HG02623 (cell line): Measurements from ENCODE around the gene SLC11A1.

Experiments used
- ATAC-seq: cut with Tn5 transposase; IDR thresholded peaks from one replicate; pipeline ENCODE4 v1.9.1; 2021; ENCODE audit warnings: moderate library complexity; ENCODE audit not compliant: unreplicated experiment

The SLC11A1 gene

DNA sequence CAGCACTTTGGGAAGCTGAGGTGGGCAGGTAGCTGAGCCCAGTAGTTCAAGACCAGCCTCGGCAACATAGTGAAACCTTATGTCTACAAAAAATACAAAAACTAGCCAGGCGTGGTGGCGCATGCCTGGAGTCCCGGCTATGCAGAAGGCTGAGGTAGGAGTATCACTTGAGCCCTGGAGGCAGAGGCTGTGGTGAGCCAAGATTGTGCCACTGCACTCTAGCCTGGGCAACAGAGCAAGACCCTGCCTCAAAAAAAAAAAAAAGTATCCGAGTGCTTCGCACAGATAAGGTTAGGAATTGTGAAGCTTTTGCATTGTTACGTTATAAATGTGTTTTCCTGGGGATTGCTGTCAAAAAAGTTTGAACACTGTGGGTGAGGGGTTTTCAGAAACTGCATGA is 21.7 kb downstream of the SLC11A1 start:
- ATAC-seq, result no peak

DNA sequence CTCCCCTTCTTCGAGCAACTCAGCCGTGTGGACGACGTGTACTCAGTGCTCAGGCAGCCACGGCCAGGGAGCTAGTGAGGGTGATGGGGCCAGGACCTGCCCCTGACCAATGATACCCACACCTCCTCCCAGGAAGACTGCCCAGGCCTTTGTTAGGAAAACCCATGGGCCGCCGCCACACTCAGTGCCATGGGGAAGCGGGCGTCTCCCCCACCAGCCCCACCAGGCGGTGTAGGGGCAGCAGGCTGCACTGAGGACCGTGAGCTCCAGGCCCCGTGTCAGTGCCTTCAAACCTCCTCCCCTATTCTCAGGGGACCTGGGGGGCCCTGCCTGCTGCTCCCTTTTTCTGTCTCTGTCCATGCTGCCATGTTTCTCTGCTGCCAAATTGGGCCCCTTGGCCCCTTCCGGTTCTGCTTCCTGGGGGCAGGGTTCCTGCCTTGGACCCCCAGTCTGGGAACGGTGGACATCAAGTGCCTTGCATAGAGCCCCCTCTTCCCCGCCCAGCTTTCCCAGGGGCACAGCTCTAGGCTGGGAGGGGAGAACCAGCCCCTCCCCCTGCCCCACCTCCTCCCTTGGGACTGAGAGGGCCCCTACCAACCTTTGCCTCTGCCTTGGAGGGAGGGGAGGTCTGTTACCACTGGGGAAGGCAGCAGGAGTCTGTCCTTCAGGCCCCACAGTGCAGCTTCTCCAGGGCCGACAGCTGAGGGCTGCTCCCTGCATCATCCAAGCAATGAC is 22.4 kb downstream of the SLC11A1 start:
- no peak for ATAC-seq

DNA sequence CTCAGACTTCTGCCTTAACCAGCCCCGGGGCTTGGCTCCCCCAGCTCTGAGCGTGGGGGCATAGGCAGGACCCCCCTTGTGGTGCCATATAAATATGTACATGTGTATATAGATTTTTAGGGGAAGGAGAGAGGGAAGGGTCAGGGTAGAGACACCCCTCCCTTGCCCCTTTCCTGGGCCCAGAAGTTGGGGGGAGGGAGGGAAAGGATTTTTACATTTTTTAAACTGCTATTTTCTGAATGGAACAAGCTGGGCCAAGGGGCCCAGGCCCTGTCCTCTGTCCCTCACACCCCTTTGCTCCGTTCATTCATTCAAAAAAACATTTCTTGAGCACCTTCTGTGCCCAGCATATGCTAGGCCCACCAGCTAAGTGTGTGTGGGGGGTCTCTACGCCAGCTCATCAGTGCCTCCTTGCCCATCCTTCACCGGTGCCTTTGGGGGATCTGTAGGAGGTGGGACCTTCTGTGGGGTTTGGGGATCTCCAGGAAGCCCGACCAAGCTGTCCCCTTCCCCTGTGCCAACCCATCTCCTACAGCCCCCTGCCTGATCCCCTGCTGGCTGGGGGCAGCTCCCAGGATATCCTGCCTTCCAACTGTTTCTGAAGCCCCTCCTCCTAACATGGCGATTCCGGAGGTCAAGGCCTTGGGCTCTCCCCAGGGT is 23.1 kb downstream of the SLC11A1 start:
- no peak for ATAC-seq

DNA sequence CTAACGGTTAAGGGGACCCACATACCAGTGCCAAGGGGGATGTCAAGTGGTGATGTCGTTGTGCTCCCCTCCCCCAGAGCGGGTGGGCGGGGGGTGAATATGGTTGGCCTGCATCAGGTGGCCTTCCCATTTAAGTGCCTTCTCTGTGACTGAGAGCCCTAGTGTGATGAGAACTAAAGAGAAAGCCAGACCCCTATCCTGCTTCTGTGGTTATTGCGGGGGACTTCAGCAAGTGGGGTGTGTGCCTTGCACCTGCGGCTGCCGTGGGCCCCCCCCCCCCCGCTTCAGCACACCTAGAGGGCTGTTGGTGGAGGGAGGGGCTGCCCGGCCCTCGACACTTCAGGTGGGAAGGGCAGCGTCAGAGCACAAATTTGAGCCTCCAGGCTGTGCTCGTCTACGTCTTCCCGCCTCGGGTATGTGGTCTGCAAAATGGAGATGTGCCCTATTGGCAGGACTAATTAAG is 23.7 kb downstream of the SLC11A1 start:
- no peak for ATAC-seq

DNA sequence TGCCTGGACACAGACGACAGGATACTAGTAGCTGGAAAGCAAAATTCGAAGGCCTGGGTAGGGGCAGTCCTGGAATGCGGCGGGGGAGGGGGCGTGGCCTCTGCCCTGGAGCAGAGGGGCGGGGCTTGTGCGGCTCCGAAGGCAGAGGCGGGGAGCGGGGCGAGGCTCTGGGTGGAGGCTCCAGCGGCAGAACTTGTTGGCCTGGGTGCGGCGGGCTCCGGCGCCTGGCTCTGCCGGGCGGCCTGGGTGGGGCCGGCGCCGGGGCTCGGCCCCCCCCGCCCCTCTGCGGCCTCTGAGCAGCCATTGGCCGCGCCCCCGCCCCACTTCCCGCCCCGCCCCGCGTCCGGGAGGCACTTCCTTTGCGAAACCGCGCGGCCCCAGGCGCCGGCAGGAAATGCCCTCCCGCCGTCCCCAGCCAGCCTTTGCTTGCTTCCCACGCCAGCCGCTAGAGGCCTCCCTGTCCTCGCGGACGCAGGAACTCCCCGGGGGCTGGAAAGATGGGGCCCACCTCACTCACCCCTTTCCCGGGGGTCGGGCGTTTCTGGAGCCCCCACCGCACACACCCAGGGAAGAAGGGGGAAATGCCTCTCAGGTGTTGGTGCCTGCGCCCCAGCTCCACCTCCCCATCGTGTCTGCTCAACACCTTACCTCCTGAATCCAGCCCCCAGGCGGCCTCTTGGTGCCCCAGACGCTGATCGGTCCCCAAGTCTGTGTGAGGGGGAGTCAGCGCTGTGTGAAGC is 24.3 kb downstream of the SLC11A1 start:
- peak; percentile 81 for ATAC-seq

DNA sequence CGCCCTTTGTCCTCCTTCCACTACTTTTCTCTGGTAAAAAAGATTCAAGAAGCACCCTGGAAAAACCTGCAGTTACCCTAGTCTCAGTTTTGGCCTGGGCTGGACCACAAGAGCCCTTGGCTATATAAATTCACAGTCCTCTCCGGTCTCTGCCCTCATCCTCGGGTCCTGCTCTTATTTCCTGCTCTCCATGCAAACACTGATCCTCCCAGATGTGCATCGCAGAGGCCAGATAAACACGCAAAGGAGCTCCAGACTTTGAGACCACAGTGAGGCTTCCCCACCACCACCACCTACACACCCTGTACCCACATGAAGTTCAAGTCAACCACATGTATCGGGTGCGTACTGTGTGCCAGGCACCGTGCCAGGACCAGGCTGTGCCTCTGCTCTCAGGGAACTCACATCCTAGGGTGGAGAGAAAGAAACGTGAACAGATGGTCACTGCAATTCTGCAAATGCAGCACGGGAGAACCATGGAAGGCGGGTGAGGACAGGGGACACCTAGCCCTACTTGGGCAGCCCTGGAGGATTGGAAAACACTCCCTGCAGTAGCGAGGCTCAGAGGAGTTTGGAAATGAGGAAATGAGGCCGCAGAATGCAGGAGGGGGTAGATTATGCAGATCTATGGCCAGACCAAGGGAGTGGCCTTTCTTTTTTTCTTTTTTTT is 25.0 kb downstream of the SLC11A1 start:
- ATAC-seq, result no peak

DNA sequence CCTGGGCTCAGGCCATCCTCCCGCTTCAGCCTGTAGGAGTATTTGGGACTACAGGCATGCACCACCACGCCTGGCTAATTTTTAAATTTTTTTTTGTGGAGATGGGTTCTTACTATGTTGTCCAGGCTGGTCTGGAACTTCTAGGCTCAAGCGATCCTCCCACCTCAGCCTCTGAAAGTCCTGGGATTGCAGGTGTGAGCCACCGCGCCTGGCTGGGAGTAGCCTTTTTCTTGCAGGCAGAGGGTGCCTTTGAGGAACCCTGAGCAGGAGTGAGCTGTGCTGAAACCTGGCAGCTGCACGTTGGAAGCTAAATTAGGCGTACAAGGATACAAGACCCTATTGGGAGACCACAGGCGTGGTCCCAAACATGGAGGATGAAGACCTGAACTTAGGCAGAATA is 25.6 kb downstream of the SLC11A1 start:
- no peak for ATAC-seq

DNA sequence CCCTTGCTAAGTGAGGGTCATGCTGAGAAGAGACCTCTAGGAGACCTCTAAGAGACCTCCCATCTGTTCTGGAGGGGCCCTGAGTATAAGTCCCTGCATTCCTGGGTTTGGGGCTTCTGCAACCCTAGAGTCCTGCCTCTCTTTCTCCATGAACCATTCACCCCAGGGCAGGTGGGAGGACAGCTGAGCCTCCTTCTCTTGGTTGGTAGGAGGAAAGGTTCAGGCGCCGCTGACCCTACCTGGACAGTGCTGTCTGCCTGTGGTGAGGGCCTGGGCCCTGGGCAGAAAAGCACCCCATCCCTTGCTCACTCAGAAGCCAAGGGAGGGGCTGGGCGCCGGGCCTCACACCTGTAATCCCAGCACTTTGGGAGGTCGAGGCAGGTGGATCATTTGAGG is 36.2 kb downstream of the SLC11A1 start:
- ATAC-seq, result no peak

DNA sequence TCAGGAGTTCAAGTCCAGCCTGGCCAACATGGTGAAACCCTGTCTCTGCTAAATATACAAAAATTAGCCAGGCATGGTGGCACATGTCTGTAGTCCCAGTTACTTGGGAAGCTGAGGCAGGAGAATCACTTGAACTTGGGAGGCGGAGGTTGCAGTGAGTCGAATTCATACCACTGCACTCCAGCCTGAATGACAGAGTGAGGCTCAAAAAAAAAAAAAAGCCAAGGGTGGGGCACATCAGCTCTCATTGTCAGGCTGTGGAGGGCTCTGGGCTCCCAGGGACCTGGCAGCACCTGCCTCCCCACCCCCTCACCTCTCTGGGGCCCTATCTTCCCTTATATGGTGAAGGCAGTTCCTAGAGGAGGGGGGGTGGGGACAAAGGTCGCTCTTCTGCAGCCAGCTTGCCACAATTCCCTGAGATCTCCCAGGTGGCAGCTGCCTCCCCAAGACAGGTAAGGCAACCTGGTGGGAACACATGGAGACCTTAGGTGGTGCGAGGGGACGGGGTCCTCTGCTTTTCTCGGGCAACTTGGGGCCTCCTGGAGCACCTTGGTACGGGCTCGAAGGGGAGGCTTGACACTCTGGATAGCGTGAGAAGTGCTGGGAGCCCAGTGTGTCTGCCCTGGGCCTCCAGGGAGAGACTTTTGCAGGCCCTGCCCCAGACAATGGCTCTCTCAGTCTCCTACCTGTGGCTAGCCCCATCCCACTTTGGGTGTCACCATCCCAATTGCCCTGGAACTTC is 36.8 kb downstream of the SLC11A1 start, which contains the start of gene VIL1:
Gene VIL1, plus strand, starts transcription at position 407 of the 742 bp plus-strand sequence. CDS start 4,656 bp downstream, outside the sequence.
- ATAC-seq, result no peak

DNA sequence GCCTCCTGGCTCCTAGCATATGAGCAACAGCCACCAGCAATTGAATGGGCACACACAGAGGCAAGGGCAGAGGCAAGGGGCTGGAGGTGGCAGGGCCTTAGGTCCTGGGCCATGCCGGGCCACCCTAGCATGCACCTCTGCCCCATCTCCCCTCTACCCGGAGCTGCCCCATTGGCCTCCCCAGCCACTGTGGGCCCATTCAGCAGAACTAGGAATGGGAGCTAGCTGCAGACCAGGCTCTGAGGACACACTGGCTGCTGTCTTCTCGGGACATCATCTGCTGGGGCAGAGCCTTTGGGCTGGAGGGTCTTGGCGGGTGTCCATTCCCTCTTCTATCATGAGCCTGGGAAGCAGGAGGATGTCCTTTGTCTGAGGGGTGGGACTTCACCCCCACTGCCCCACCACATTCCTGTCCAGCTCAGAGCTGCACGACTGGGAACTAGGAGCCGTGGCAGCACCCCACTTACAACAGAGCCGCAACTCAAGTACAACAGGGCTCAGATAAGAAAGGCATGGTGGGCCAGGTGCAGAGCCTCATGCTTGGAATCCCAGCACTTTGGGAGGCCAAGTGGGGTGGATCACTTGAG is 37.6 kb downstream of the SLC11A1 start:
- no peak for ATAC-seq

DNA sequence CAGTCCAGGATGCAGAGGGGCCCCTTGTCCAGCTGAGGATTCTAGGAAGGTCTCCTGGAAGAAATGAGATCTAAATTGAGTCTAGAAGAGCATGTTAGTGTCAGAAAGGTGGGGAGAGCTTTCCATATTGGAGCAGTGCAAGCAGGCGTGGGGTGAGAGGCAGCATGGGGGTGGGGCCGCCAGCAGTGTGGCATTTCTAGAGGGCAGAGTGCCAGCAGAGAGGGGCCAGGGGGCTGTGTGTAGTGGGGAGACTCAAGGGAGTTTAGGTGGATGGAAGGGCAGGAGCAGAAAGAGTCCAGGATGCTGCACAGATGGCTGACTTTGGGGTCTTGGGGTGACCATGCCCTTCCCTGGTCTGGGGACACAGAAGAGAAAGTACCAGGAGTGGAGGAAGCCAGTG is 39.0 kb downstream of the SLC11A1 start:
- no peak for ATAC-seq

DNA sequence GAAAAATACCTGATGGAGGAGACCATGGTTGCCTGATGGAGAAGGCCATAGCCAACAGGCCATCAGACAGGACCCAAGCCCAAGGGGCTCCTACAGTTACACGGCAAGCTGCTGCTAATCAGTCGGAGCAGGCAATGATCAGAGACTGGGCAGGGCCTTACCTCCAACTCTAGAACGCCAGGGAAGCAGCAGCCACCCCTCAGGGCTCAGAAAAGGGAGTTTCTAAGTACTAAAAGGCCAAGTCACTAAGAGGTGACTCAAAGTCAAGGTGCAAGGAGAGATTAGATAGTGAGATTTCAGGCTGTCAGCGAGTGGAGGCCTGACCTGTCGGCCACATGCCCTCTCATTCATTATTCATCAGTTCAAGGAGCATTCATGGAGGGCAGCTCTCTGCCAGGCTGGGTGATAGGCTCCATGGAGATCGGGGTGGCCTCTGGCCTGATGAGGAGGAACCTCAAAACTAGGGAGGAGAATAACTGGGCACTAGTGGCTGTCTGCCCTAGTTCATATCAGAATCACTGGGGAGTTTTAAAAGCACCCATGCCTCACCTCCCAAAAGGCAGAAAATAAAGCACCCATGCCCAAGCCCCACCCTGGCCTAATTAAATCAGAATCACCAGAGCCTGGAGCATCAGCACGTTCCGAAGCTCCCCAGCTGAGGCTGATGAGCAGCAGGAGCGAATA is 40.5 kb downstream of the SLC11A1 start:
- no peak for ATAC-seq

DNA sequence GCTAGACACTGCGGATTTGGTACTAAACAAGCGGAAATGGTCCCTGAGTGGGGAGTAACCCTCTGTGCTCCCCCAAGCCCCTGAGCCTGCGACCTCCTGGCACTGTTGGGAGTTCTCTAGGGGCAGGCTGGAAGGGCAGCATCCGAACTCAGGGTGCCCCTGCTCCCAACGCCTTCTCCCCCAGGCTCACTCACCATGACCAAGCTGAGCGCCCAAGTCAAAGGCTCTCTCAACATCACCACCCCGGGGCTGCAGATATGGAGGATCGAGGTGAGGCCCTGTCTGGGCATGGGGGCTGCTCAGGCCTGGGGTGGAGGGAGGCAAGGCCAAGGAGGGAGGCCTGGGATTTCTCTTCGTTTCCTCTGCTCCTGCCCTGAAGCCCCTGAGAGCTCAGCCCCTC is 41.5 kb downstream of the SLC11A1 start:
- ATAC-seq, result no peak

DNA sequence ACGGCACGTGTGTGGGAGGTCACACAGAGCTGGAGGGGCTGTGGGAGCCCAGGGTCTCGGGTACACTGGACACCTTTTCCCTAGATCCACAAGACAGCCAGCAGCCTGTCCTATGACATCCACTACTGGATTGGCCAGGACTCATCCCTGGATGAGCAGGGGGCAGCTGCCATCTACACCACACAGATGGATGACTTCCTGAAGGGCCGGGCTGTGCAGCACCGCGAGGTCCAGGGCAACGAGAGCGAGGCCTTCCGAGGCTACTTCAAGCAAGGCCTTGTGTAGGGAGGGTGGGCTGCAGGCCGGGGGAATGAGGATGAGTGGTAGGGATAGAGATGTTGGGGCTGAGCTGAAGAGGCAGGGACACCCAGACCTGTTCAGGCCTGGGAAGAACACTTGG is 43.5 kb downstream of the SLC11A1 start:
- no peak for ATAC-seq

DNA sequence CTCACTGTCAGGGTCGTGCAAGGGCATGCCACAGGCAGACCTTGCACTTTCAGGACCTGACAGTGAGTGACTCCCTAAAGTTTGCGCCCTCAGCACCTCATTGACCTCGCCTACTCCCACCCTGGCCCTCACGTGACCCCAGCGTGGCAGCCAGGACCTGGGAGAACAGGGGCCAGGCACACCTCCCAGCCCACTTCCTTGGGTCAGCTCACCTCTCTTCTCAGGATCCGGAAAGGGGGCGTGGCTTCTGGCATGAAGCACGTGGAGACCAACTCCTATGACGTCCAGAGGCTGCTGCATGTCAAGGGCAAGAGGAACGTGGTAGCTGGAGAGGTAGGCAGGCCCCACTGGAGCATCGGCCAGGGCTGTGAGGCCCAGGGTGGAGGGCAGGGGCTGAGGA is 45.7 kb downstream of the SLC11A1 start:
- no peak for ATAC-seq

DNA sequence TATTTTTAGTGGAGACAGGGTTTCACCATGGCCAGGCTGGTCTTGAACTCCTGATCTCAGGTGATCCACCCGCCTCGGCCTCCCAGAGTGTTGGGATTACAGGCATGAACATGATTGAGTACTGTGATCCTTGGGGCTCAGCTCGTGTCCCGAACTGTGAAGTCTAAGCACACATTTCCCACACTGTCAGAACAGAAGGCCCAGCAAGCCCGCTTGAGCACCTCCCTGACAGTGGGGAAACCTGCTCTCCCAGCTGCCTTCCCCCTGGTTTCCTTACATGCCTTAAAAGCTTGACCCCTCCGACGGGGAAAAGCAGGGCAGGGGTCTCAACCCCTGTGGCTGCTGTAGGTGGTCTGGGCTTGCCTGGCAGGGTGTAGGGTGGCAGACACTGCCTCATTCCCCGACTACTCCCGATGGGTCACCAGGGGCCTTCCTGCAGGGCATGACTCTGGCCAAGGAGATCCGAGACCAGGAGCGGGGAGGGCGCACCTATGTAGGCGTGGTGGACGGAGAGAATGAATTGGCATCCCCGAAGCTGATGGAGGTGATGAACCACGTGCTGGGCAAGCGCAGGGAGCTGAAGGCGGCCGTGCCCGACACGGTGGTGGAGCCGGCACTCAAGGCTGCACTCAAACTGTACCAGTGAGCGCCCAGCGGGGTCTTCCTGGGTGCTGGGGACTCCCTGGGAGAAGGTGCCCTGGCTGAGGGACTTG is 46.9 kb downstream of the SLC11A1 start:
- ATAC-seq, result no peak

DNA sequence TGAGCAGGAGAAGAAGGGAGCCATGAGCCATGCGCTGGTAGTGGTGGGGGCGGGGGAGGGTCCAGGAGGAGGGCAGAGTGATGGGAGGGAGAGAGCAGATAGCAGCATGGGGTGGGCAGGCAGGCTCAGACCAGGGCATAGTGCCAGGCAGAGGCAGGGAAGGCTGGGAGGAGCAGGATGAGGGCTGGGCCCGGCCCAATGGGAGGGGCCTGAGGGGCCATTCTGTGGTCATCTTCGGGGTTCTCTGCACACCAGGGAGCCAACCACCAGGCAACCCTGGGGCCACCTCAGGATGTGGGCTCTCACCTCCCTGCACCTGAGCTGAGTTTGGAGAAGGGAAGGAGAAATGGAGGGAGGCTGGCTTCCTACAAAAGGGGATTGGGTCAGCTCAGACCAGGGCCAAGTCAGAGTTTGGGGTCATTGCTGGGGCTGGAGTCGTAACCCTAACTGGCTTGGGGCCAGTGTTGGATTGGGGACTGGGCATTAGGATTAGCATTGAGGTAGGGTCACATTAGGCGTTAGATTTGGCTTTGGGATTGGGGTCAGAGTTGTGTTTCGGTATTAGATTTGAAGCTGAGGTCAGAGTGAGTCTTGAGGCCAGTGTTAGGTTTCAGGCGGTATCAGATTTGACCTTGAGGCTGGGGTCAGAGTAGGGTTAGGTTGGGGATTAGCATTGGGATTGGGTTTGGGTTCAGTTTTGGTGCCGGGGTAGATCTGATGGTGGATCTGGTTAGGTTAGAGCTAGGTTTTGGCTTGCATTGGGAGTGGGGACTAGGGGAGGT is 48.0 kb downstream of the SLC11A1 start:
- ATAC-seq, result no peak

DNA sequence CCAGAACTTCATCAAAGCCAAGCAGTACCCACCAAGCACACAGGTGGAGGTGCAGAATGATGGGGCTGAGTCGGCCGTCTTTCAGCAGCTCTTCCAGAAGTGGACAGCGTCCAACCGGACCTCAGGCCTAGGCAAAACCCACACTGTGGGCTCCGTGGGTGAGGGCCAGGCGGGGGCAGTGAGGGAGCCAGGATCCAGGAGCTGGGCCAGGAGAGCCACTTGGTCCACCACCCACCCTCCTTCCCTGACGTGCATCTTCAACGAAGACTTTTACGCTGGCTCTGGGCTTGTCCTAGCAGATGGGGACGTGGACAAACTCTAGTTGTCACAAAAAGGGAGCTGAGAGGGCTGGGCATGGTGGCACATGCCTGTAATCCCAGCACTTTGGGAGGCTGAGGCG is 48.6 kb downstream of the SLC11A1 start:
- ATAC-seq, result no peak
